Mucosa of descending colon (tissue), 3 donors: ENCODE results near the gene CEP72. TPM values are rescaled to one million over a fixed set of nuclear protein-coding genes. Genes with fewer than 3 reads are reported as not detected.

ENCODE experiments used
- ATAC-seq: fragments of 200-7000 bp; cut with Tn5 transposase; one replicate; pipeline ENCODE4 v1.9.1; 2020; ENCODE audit warnings: mild to moderate bottlenecking, moderate library complexity
- DNase-seq, 3 donors: peaks; one replicate each; pipeline ENCODE4 v3.0.0-alpha.2; 2020
- H3K36me3 ChIP-seq: fragments of 200-600 bp; one replicate; pipeline ENCODE4 v1.8.0; 2021; ENCODE audit warnings: low read depth, mild to moderate bottlenecking
- H3K4me1 ChIP-seq: fragments of 200-600 bp; one replicate; pipeline ENCODE4 v1.8.0; 2021; ENCODE audit warnings: low read depth, mild to moderate bottlenecking
- H3K4me3 ChIP-seq: fragments of 200-600 bp; one replicate; pipeline ENCODE4 v1.8.0; 2021; ENCODE audit warnings: mild to moderate bottlenecking
- H3K9me3 ChIP-seq: fragments of 200-600 bp; one replicate; pipeline ENCODE4 v1.8.0; 2021; ENCODE audit warnings: mild to moderate bottlenecking
- intact Hi-C, 2 donors: fragments of 100-400 bp; cut with DNase I in 1 of 2; cut with micrococcal nuclease in 1 of 2; formaldehyde crosslinking; loops; one replicate each; pipeline versions ENCODE4 v1.11.0 to v1.11.1; 2022; cut with DNase I, micrococcal nuclease
- total RNA-seq, 3 donors: library from RNA; stranded (reverse); fragmentation: NEBNext Ultra II Directional in 2 of 3; extraction: Animal tissue kit (Norgen Biotek cat#: 25700) in 2 of 3; gene quantifications; one replicate each; pipeline versions ENCODE4 v1.2.1 to v1.2.4, GENCODE V29; 2021 to 2023
- TF ChIP-seq, protein P1 (sequence below): fragments of 200-600 bp; IDR thresholded peaks from one replicate; pipeline ENCODE4 v1.8.0; 2022; ENCODE audit warnings: antibody characterized with exemption, mild to moderate bottlenecking
- donor health status: DM: no; HTN: no; CAD: no; lungs with moderate emphysema.
- donor health status: DM: no; HTN: no; CAD: no.
- donor health status: DM: no; HTN: yes; CAD: no.

The CEP72 gene
- total RNA-seq, 3 donors from 2014 or later = 7.3 to 9.7 (median 8.8) TPM

- Histone ChIP-seq H3K36me3 (no peaks in the 10 kb centered on the region), H3K9me3 (no peaks in the 10 kb centered on the region), H3K4me1 (no peaks in the 10 kb centered on the region), H3K4me3 (no peak overlapping the region)
- DNase-seq (peak in 1 of 3 donors; percentile 22), ATAC-seq (no peak)
- TF ChIP-seq, protein P1, sequence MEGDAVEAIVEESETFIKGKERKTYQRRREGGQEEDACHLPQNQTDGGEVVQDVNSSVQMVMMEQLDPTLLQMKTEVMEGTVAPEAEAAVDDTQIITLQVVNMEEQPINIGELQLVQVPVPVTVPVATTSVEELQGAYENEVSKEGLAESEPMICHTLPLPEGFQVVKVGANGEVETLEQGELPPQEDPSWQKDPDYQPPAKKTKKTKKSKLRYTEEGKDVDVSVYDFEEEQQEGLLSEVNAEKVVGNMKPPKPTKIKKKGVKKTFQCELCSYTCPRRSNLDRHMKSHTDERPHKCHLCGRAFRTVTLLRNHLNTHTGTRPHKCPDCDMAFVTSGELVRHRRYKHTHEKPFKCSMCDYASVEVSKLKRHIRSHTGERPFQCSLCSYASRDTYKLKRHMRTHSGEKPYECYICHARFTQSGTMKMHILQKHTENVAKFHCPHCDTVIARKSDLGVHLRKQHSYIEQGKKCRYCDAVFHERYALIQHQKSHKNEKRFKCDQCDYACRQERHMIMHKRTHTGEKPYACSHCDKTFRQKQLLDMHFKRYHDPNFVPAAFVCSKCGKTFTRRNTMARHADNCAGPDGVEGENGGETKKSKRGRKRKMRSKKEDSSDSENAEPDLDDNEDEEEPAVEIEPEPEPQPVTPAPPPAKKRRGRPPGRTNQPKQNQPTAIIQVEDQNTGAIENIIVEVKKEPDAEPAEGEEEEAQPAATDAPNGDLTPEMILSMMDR = no peak
- intact Hi-C loops = no loop called here
Measured at GRCh38 chr5:644509-644908, 32.4 kb downstream of the CEP72 start.

GRCh38 chr5:644971-645370, 32.8 kb downstream of the CEP72 start:
- no peak overlapping the region for H3K4me3 ChIP-seq
- no peaks in the 10 kb centered on the region for H3K36me3 ChIP-seq
- ATAC-seq (no peak), DNase-seq (peak in 1 of 3 donors; percentile 10)
- H3K9me3 ChIP-seq = no peaks in the 10 kb centered on the region
- TF ChIP-seq, protein P1 = no peak
- no peaks in the 10 kb centered on the region for H3K4me1 ChIP-seq
- intact Hi-C loops = no loop called here

GRCh38 chr5:645421-645820, 33.3 kb downstream of the CEP72 start:
- DNase-seq (peak in 1 of 3 donors; percentile 41), ATAC-seq (no peak)
- intact Hi-C loops = no loop called here
- no peaks in the 10 kb centered on the region for H3K36me3 ChIP-seq
- TF ChIP-seq, protein P1 = no peak
- H3K9me3 ChIP-seq = no peaks in the 10 kb centered on the region
- H3K4me1 ChIP-seq = no peaks in the 10 kb centered on the region
- H3K4me3 ChIP-seq = no peak overlapping the region

DNA sequence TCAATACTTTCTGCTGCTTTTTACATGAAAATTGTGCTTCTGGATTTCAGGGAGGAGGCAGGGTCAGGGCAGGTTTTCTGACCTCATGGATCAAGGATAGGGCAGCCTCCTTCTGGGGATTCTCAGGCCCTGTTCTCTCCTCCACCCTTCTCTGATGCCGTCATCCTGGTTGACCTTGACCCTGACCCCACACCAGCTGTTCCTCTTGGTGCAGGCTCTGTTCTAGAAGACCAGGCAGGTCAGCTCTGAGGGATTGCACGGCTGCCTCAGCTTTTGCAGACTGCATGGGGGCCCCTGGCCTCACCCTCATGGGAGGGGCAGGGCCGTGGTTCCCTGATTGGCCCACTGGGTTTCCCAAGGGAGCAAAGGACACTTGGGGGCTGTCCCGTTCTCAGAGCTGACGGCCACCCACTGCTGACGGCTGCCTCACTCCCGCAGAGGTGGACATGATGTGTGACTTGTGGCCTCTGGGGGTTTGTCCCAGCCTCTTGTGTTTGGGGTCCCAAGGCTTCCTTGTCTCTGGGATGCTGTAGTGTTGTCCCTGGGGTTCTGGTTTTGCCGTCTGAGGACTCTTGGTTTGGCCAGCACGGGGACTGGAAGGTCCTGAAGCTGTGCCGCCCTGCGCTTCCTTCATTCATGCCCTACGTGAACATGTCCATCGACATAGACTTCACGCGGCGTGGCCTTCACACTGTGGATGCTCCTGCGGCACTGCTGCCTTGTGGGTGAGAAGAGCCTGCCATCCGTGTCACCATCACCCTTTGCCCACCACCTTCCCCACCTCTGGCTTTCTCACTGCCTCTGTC, 34.5 kb downstream of the CEP72 start:
- H3K36me3 ChIP-seq = no peaks in the 10 kb centered on the region
- H3K9me3 ChIP-seq = no peaks in the 10 kb centered on the region
- TF ChIP-seq, protein P1 = no peak
- DNase-seq = peak in 1 of 3 donors; percentile 39
- no peaks in the 10 kb centered on the region for H3K4me1 ChIP-seq
- H3K4me3 ChIP-seq = no peak overlapping the region
- no peak for ATAC-seq
- intact Hi-C loops = no loop called here

DNA sequence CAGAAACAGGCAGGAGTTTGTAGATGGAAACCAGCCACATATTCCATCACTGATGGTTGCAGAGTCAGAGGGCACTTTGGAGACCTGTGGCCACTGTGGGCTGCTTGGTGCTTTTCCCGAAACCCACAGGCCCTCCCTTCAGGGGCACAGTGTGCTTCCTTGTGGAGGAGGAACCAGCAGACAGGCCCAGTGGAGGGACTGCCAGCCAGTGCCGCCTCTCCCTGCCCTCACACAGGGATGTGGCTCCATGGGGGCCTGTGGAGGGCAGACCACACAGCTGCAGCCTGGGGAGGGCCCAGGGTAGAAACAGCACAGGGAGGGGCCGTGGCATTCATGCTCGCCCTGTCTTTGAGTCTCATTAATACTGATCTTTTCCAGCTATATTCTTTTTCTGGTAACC, 35.2 kb downstream of the CEP72 start:
- intact Hi-C loops = no loop called here
- Histone ChIP-seq H3K36me3 (no peaks in the 10 kb centered on the region), H3K4me3 (no peak overlapping the region), H3K9me3 (no peaks in the 10 kb centered on the region), H3K4me1 (no peaks in the 10 kb centered on the region)
- DNase-seq = peak in 1 of 3 donors; percentile 23
- ATAC-seq = no peak
- TF ChIP-seq, protein P1 = no peak
